Fibroblast of skin of left biceps (primary cell): Measurements from ENCODE around the gene LMBRD1.

ENCODE experiments used
- DNase-seq, 2 experiments: peaks; one replicate each; pipeline ENCODE4 v3.0.0-alpha.2; 2013; ENCODE audit warnings: low read depth in 2 of 2

Gene LMBRD1

DNA sequence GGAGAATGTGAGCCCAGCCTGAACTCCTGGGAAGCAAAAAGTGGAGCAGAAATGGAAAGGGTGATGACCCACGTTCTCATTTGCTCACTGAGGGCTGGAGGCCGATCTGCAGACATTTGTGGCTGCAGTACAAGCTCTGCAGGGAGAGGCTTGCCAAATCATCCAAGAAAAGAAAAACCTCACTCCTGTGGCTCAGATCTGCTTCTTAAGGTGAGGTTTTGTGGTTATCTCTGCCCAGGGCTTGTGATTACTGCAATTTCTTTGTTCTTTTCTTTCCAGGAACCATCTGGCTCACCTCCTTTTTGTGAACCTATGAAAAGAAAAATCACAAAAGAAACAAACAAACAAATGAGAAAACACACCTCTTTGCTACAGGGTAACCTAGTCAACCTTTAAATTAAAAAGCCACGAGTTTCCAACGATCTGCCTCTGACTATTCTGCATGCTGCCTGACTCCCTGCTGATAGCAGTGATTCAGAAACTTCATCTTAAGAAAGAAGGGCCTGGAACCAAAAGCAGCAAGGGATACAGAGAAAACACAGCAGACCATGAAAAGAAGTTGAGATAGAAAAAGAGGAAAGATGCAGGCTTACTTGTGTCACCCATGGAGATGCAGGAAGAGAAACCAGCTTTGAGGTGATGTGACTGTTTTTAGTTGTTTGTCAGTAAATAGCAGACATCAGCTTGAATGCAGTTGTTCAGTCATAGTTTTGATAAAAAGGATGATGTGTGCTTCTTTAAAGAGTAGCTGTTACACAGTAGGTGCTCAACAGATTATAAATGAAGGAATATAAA, 165.1 kb downstream of the LMBRD1 start:
- no peak for DNase-seq

DNA sequence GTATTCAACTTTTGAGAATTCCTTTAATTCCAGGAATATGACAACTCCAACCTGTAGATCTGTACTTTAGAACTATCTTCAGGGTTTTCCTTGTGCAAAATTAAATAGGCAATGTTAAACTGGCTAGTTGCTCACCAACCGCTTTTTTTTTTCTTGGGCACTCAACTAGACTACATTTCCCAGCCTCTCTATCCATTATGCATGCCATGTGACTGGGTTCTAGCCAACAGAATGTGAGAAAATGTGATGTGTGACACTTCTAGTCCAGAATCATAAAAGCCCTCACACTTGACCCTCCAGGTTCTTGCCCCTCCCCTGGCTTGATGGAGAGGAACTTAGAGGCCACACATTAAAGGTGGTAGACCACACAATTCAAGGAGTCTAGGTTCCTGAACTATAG, 166.0 kb downstream of the LMBRD1 start:
- DNase-seq = no peak

DNA sequence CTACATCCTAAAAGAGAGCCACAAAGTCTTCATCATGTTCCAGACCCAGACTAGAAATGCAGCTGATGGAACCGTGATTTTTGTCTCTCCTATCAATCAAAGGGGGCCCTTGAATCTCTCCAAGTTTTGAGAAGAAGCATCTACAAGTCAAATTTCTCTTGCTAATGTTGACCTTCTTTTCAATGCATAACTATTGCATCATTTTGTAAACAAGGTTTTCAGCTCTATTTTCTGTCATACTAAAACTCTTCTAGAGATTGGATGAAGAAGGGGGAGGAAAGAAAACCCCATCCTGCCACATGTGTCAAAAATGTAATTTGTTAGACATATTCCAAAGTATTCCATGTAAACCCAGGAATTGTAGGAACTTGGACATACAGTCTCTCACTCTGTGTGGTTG, 169.2 kb downstream of the LMBRD1 start:
- DNase-seq = no peak

DNA sequence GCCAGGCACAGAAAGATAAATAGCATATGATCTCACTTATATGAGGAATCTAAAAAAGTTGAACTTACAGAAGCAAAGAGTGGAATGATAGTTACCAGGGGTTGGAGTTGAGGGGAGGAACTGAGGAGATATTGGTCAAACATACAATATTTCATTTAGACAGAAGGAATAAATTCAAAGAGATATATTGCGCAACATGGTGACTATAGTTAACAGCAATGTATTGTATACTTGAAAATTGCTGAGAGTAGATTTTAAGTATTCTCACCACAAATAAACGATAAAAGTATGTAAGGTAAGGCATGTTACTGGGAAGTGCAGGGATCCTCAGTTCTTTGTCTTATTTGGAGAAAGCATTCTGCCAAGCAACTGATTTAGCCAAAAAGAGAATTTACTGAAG, 171.9 kb downstream of the LMBRD1 start:
- no peak for DNase-seq
